ENCODE measurements around the gene GATA2.

Gene GATA2

DNA sequence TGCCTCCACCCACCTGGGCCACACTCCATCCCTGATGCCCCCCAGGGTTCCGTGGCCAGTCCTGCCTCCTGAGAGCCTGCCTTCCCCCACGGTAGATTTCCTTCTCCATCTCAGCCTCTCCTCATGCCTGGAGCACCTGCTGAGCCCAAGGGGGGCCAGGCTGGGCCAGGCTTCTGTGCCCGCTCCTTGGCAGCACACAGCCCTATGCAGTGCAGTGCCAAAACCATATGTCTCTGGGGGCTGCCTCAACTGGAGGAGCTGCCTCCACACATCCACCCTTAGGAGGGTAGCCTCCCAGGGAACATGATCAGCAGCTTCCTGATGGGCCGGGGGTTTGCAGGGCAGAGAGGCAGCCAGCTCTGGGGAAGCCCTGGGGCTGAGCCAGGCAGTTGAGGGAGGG, 24.6 kb upstream of the GATA2 start:
- no peak overlapping the region for H3K4me3 ChIP-seq (ENCODE audit: low read depth, low read length)
- no peak overlapping the region for H3K9ac ChIP-seq (ENCODE audit: low read depth, low read length)
- no peaks in the 10 kb centered on the region for H3K4me1 ChIP-seq (ENCODE audit: control insufficient read depth, insufficient read depth, low read length)
- peaks cover 7% of the 10 kb centered on the region for H3K27me3 ChIP-seq (ENCODE audit: control insufficient read depth, insufficient read depth, low read length)
- H3K27ac ChIP-seq (ENCODE audit: low read depth, low read length) = no peak overlapping the region
- peaks cover 4% of the 10 kb centered on the region; the same call in 1 of the 2 replicates for H3K9me3 ChIP-seq (ENCODE audit: control insufficient read depth, insufficient read depth, low read length)
- H3K36me3 ChIP-seq (ENCODE audit: control insufficient read depth, insufficient read depth, low read length) = no peaks in the 10 kb centered on the region

DNA sequence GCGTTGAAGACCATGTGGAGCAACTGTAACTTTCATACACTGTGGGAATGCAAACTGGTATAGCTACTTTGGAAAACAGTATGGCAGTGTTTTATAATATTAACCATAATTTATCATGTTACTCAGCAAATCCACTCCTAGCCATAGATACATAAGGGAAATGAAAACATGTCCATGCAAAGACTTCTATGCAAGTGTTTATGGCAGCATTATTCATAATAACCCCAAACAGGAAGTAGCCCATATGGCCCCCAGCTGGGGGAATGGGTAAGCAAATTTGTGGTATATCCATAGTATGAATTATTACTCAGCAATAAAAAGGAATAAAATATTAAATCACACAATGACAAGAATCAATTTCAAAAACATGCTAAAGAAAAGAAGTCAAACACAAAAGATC, 23.0 kb upstream of the GATA2 start:
- Histone ChIP-seq H3K9ac (ENCODE audit: low read depth, low read length) (no peak overlapping the region), H3K36me3 (ENCODE audit: control insufficient read depth, insufficient read depth, low read length) (no peaks in the 10 kb centered on the region), H3K9me3 (ENCODE audit: control insufficient read depth, insufficient read depth, low read length) (peaks cover 4% of the 10 kb centered on the region; the same call in 1 of the 2 replicates), H3K27me3 (ENCODE audit: control insufficient read depth, insufficient read depth, low read length) (peaks cover under 1% of the 10 kb centered on the region; the same call in 1 of the 2 replicates), H3K4me1 (ENCODE audit: control insufficient read depth, insufficient read depth, low read length) (no peaks in the 10 kb centered on the region), H3K4me3 (ENCODE audit: low read depth, low read length) (no peak overlapping the region), H3K27ac (ENCODE audit: low read depth, low read length) (no peak overlapping the region)

DNA sequence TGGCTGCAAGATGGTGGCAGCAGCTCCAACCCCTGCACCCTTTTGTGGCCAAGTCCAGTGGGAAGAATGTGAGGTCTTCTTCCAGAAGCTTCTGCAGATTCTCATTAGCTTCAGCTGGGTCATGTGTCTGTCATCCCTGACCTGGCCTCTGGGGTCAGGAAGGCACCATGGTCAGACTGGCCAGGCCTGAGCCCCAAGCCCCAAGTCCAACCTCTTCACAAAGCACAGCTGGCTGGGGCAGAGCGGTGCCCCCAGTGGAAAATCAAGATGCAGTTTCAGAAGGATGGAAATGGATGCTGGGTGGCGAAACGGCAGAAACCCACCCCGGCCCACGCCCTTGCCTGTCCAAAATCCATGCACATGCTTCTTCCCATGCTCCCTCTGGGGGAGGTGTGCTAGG, 15.9 kb upstream of the GATA2 start:
- no peaks in the 10 kb centered on the region for H3K4me1 ChIP-seq (ENCODE audit: control insufficient read depth, insufficient read depth, low read length)
- no peak overlapping the region for H3K9ac ChIP-seq (ENCODE audit: low read depth, low read length)
- H3K36me3 ChIP-seq (ENCODE audit: control insufficient read depth, insufficient read depth, low read length) = no peaks in the 10 kb centered on the region
- no peak overlapping the region for H3K27ac ChIP-seq (ENCODE audit: low read depth, low read length)
- H3K9me3 ChIP-seq (ENCODE audit: control insufficient read depth, insufficient read depth, low read length) = no peaks in the 10 kb centered on the region; the same call in 1 of the 2 replicates
- H3K27me3 ChIP-seq (ENCODE audit: control insufficient read depth, insufficient read depth, low read length) = no peaks in the 10 kb centered on the region; the same call in 1 of the 2 replicates
- H3K4me3 ChIP-seq (ENCODE audit: low read depth, low read length) = no peak overlapping the region

DNA sequence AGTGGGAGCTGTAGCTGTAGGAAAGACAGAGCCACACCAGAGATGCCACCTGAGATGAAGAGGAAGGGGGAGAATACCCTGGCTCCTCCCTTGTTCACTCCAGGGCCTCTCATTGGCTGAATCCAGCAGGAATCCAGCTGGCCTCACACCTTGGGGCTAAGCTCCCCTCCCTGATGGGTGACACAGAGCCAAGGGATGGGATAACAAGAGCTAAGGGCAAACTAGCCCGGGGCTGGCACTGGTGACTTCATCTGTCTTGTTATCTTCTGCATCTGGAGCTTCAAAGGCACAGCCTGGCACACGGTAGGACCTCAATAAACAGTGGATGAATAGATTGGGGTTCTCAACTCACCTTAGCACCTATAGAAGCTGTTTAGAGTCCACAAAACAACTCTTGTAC, 13.8 kb upstream of the GATA2 start:
- no peaks in the 10 kb centered on the region for H3K9me3 ChIP-seq (ENCODE audit: control insufficient read depth, insufficient read depth, low read length)
- H3K27ac ChIP-seq (ENCODE audit: low read depth, low read length) = no peak overlapping the region
- no peak overlapping the region for H3K9ac ChIP-seq (ENCODE audit: low read depth, low read length)
- H3K4me3 ChIP-seq (ENCODE audit: low read depth, low read length) = no peak overlapping the region
- H3K36me3 ChIP-seq (ENCODE audit: control insufficient read depth, insufficient read depth, low read length) = no peaks in the 10 kb centered on the region
- no peaks in the 10 kb centered on the region for H3K4me1 ChIP-seq (ENCODE audit: control insufficient read depth, insufficient read depth, low read length)
- H3K27me3 ChIP-seq (ENCODE audit: control insufficient read depth, insufficient read depth, low read length) = no peaks in the 10 kb centered on the region; the same call in 1 of the 2 replicates

DNA sequence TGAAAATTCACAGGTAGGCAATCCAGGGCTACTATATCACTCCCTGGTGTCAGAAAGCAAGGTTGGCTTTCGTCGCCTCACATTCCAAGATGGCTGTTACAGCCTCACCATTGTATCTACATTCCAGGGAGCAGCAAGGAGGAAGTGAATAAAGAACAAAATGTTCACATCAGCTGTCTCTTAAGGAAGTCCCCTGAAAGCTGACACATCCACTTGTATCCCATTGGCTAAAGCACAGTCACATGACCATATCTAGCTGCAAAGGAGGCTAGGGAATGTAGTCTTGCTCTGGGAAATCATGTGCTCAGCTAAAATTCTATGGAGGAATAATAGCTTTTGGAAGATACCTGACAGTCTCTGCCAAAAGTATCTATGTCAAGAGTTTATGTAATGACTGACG, 12.8 kb upstream of the GATA2 start:
- Histone ChIP-seq H3K4me1 (ENCODE audit: control insufficient read depth, insufficient read depth, low read length) (no peaks in the 10 kb centered on the region), H3K4me3 (ENCODE audit: low read depth, low read length) (no peak overlapping the region), H3K27ac (ENCODE audit: low read depth, low read length) (no peak overlapping the region), H3K9me3 (ENCODE audit: control insufficient read depth, insufficient read depth, low read length) (no peaks in the 10 kb centered on the region), H3K9ac (ENCODE audit: low read depth, low read length) (no peak overlapping the region), H3K27me3 (ENCODE audit: control insufficient read depth, insufficient read depth, low read length) (no peaks in the 10 kb centered on the region; the same call in 1 of the 2 replicates), H3K36me3 (ENCODE audit: control insufficient read depth, insufficient read depth, low read length) (no peaks in the 10 kb centered on the region)

DNA sequence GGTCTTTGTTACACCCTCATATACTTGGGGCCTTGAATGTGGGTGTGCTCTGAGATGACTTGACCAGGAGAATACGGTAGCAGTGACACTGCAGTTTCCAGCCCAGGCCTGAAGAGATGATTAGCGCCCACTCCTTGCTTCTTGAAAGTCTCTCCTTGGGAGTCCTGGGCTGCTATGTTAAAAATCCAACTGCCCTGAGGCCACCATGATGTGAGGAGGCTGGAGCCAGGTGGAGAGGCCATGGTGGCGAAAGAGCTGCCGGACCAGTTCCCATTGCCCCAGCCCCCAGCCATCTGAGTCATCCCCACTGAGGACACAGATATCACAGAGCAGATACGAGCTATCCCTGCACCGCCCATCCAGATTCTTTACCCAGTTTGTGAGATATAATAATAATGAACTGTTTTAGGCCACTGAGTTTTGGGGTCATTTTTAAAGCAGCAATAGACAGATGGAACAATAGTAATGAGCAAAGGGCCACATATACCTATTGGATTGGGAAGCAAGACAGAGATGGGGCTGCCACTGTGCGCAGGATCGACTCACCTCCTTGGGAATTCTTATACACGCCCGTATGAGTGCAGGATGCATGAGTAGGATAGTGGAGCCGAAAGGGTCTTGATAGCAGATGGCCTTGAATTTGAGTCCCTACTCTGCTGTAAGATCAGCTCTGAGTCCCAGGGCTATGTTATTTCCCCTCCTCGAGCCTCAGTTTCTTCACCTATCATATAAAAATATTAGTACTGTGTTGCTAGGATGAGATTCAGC, 12.1 kb upstream of the GATA2 start:
- no peaks in the 10 kb centered on the region; the same call in 1 of the 2 replicates for H3K27me3 ChIP-seq (ENCODE audit: control insufficient read depth, insufficient read depth, low read length)
- no peaks in the 10 kb centered on the region for H3K9me3 ChIP-seq (ENCODE audit: control insufficient read depth, insufficient read depth, low read length)
- no peak overlapping the region for H3K9ac ChIP-seq (ENCODE audit: low read depth, low read length)

DNA sequence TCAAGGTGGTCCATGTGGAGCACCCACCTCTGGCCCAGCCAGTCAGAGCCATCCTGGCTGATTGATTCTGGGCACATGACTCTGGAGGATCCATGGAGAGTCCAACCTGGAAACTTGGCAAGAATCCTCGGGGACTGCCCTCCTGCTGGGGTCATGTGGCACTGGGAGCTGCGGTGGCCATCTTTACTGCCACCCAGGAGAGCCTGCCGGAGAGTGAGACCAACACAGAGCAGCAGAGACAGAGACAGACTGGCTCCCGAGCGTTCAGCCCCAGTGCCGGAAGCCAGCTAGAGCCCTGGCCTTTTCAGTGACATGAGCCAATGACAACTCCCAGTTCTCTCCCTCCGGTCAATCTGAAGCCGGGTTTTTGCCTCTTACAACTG, 11.5 kb upstream of the GATA2 start:
- H3K9me3 ChIP-seq (ENCODE audit: control insufficient read depth, insufficient read depth, low read length) = no peaks in the 10 kb centered on the region
- H3K27ac ChIP-seq (ENCODE audit: low read depth, low read length) = no peak overlapping the region
- H3K27me3 ChIP-seq (ENCODE audit: control insufficient read depth, insufficient read depth, low read length) = no peaks in the 10 kb centered on the region; the same call in 1 of the 2 replicates
- no peaks in the 10 kb centered on the region for H3K36me3 ChIP-seq (ENCODE audit: control insufficient read depth, insufficient read depth, low read length)
- H3K4me1 ChIP-seq (ENCODE audit: control insufficient read depth, insufficient read depth, low read length) = no peaks in the 10 kb centered on the region
- H3K4me3 ChIP-seq (ENCODE audit: low read depth, low read length) = no peak overlapping the region
- no peak overlapping the region for H3K9ac ChIP-seq (ENCODE audit: low read depth, low read length)

More for the DNA sequence above, 12.1 kb upstream of the GATA2 start:
- Histone ChIP-seq H3K27ac (ENCODE audit: low read depth, low read length) (no peak overlapping the region), H3K4me3 (ENCODE audit: low read depth, low read length) (no peak overlapping the region), H3K36me3 (ENCODE audit: control insufficient read depth, insufficient read depth, low read length) (no peaks in the 10 kb centered on the region), H3K4me1 (ENCODE audit: control insufficient read depth, insufficient read depth, low read length) (no peaks in the 10 kb centered on the region)

DNA sequence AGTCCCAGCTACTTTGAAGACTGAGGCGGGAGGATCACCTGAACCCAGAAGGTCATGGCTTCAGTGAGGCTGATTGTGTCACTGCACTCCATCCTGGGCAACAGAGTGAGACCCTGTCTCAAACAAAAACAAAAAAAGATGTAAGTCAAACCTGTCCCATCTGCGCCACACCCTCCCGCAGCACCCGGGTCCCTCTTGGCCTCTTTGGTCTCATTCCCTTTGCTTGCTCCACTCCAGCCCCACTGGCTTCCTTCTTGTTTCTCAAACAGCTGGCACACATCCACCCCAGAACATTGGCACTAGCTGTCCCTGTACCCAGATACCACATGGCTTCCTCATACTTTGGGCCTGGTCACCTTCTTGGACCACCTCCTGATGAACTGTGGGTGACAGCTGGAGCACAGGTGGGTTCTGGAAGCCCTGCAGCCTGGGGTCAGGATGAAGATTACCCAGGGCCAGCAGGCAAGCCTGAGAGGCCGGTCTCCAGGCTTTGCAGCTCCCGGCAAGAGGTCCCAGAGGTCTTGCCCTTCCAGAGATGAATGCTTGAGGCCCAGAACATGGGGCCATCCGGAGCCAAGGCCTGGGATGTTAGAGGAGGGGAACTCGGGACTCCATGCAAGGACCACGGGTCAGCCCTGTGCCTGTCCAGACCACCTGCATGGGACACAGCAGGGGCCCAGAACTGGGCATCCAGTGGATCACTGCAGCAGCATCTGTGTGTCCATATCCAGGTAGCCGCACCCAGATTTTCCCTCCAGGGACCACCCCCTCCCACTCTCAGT, 10.9 kb upstream of the GATA2 start:
- Histone ChIP-seq H3K9me3 (ENCODE audit: control insufficient read depth, insufficient read depth, low read length) (no peaks in the 10 kb centered on the region), H3K4me1 (ENCODE audit: control insufficient read depth, insufficient read depth, low read length) (no peaks in the 10 kb centered on the region), H3K9ac (ENCODE audit: low read depth, low read length) (no peak overlapping the region), H3K27me3 (ENCODE audit: control insufficient read depth, insufficient read depth, low read length) (peaks cover 4% of the 10 kb centered on the region), H3K27ac (ENCODE audit: low read depth, low read length) (no peak overlapping the region), H3K36me3 (ENCODE audit: control insufficient read depth, insufficient read depth, low read length) (no peaks in the 10 kb centered on the region), H3K4me3 (ENCODE audit: low read depth, low read length) (no peak overlapping the region)

DNA sequence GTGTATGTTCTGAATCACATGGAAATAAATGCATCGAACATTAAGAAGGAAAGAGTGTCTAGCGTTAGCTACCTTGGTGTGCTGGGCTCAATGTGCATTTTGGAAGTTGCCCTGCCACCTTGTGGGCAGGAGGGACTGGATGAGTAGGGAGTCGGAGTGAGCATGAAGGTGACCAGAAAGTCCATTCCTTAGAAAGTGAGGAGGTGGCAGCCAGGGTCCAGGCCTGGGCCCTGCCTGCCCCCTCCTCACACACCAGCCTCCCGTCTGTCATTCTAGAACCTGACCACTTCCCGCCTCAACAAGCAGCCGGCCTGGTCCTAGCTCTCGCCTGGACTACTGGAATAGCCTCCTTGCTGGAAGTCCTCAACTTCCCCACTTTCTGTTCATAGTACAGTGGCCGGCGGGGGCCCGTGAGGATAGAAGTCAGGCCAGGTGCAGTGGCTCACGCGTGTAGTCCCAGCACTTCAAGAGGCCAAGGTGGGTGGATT, 10.2 kb upstream of the GATA2 start:
- H3K4me3 ChIP-seq (ENCODE audit: low read depth, low read length) = no peak overlapping the region
- H3K4me1 ChIP-seq (ENCODE audit: control insufficient read depth, insufficient read depth, low read length) = no peaks in the 10 kb centered on the region
- no peaks in the 10 kb centered on the region for H3K9me3 ChIP-seq (ENCODE audit: control insufficient read depth, insufficient read depth, low read length)
- peaks cover 11% of the 10 kb centered on the region for H3K27me3 ChIP-seq (ENCODE audit: control insufficient read depth, insufficient read depth, low read length)
- H3K36me3 ChIP-seq (ENCODE audit: control insufficient read depth, insufficient read depth, low read length) = no peaks in the 10 kb centered on the region
- H3K27ac ChIP-seq (ENCODE audit: low read depth, low read length) = no peak overlapping the region
- no peak overlapping the region for H3K9ac ChIP-seq (ENCODE audit: low read depth, low read length)

DNA sequence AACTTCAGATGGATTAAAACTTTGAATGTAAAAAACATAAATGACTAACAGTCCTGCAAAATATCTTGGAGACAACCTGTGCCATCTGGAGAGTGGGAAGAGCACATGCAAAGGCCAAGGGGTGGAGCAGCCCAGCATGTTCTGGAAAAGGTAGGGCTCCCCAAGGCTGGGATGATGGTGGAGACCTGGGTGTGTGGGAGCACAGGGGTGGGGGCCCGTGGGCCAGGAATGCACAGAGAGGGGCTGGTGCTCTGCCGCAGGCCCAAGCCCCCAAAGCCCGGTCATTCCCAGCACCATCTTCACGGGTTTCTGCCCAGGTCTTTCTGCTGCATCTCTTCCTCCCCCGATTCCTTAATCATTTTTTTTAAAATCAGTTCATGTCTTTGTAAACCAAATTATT, 9.7 kb upstream of the GATA2 start:
- no peak overlapping the region for H3K9ac ChIP-seq (ENCODE audit: low read depth, low read length)
- no peaks in the 10 kb centered on the region for H3K36me3 ChIP-seq (ENCODE audit: control insufficient read depth, insufficient read depth, low read length)
- no peak overlapping the region for H3K4me3 ChIP-seq (ENCODE audit: low read depth, low read length)
- H3K4me1 ChIP-seq (ENCODE audit: control insufficient read depth, insufficient read depth, low read length) = no peaks in the 10 kb centered on the region
- H3K27ac ChIP-seq (ENCODE audit: low read depth, low read length) = no peak overlapping the region
- H3K9me3 ChIP-seq (ENCODE audit: control insufficient read depth, insufficient read depth, low read length) = no peaks in the 10 kb centered on the region
- H3K27me3 ChIP-seq (ENCODE audit: control insufficient read depth, insufficient read depth, low read length) = peaks cover 15% of the 10 kb centered on the region

DNA sequence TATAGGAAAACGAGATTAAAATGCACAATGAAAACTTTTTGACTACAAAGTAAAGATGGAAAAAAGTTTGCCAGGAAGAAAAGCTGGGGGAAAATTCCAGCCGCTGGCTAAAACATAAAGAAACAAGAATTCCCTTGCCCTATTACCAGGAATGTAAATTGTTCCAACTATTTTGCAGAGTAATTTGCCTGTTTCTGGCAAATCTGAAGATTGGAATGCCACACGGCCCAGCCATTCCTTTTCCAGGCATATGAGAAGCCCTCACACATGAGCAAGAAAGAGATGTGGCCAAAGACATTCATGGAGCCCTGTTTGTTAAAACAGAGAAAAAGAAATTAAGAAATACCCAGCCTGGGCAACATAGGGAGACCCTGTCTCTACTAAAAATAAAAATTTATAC, 8.4 kb upstream of the GATA2 start:
- Histone ChIP-seq H3K9ac (ENCODE audit: low read depth, low read length) (no peak overlapping the region), H3K27me3 (ENCODE audit: control insufficient read depth, insufficient read depth, low read length) (peaks cover 27% of the 10 kb centered on the region), H3K4me3 (ENCODE audit: low read depth, low read length) (no peak overlapping the region), H3K36me3 (ENCODE audit: control insufficient read depth, insufficient read depth, low read length) (no peaks in the 10 kb centered on the region), H3K4me1 (ENCODE audit: control insufficient read depth, insufficient read depth, low read length) (peaks cover 9% of the 10 kb centered on the region), H3K27ac (ENCODE audit: low read depth, low read length) (no peak overlapping the region), H3K9me3 (ENCODE audit: control insufficient read depth, insufficient read depth, low read length) (no peaks in the 10 kb centered on the region)
